ENCODE results near the gene METTL18.

METTL18 gene

GRCh38 chr1:169779150-169779549, 15.6 kb downstream of the METTL18 start:
- no peak overlapping the region for H3K4me3 ChIP-seq (ENCODE audit: insufficient read depth, low read length, poor library complexity, severe bottlenecking)
- H3K9ac ChIP-seq (ENCODE audit: low read length): no peak overlapping the region
- no peak overlapping the region for H2AFZ ChIP-seq (ENCODE audit: low read depth, low read length, severe bottlenecking)
- H3K36me3 ChIP-seq (ENCODE audit: low read length): no peaks in the 10 kb centered on the region
- H3K79me2 ChIP-seq (ENCODE audit: insufficient read depth, low read length): no peaks in the 10 kb centered on the region
- H3K9me2 ChIP-seq (replicated peaks; ENCODE audit: insufficient read depth, low read length): no peaks in the 10 kb centered on the region
- H3K4me2 ChIP-seq (ENCODE audit: low read depth, low read length, poor library complexity, severe bottlenecking): no peak overlapping the region
- TF ChIP-seq EZH2phosphoT487 (conservative IDR thresholded peaks at IDR 0.05; ENCODE audit: low read length) (no peak), CTCF (IDR thresholded peaks at IDR 0.05; ENCODE audit: insufficient read depth, low read length, poor library complexity, severe bottlenecking) (no peak)
- H4K20me1 ChIP-seq (ENCODE audit: low read depth, low read length): no peaks in the 10 kb centered on the region
- no peak overlapping the region for H3K27ac ChIP-seq (ENCODE audit: low read depth, low read length)
- no peaks in the 10 kb centered on the region for H3F3A ChIP-seq (ENCODE audit: insufficient read depth)
- H3K27me3 ChIP-seq (ENCODE audit: low read length): no peaks in the 10 kb centered on the region
- H3K9me3 ChIP-seq (ENCODE audit: insufficient read depth, low read length): no peaks in the 10 kb centered on the region

DNA sequence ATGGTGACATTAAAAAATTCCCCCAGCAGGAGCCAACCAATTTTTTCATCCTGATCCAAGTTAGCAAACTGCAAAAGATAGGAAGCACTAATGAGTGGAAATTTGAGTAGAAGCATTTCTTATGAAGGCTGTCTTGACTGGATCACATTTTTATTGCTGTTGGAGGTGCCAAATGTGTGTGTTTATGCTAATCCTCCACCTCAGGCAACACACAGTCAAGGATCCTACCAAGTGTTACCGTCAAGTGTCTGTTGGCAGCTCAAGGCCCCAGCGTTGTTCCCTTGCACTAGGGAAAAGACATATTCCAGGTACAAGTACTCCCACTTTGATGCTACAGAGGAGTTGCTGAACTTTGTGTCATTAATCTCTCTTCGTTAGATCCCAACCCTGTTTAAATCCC, 18.3 kb downstream of the METTL18 start:
- H2AFZ ChIP-seq (ENCODE audit: low read depth, low read length, severe bottlenecking): no peak overlapping the region
- H4K20me1 ChIP-seq (ENCODE audit: low read depth, low read length): no peaks in the 10 kb centered on the region
- no peak overlapping the region for H3K4me2 ChIP-seq (ENCODE audit: low read depth, low read length, poor library complexity, severe bottlenecking)
- no peak overlapping the region for H3K4me3 ChIP-seq (ENCODE audit: insufficient read depth, low read length, poor library complexity, severe bottlenecking)
- H3K9ac ChIP-seq (ENCODE audit: low read length): no peak overlapping the region
- TF ChIP-seq EZH2phosphoT487 (conservative IDR thresholded peaks at IDR 0.05; ENCODE audit: low read length) (no peak), CTCF (IDR thresholded peaks at IDR 0.05; ENCODE audit: insufficient read depth, low read length, poor library complexity, severe bottlenecking) (no peak)
- no peaks in the 10 kb centered on the region for H3K9me2 ChIP-seq (replicated peaks; ENCODE audit: insufficient read depth, low read length)
- no peaks in the 10 kb centered on the region for H3F3A ChIP-seq (ENCODE audit: insufficient read depth)
- no peaks in the 10 kb centered on the region for H3K36me3 ChIP-seq (ENCODE audit: low read length)
- H3K79me2 ChIP-seq (ENCODE audit: insufficient read depth, low read length): no peaks in the 10 kb centered on the region
- H3K27me3 ChIP-seq (ENCODE audit: low read length): no peaks in the 10 kb centered on the region
- H3K27ac ChIP-seq (ENCODE audit: low read depth, low read length): no peak overlapping the region
- H3K9me3 ChIP-seq (ENCODE audit: insufficient read depth, low read length): no peaks in the 10 kb centered on the region

DNA sequence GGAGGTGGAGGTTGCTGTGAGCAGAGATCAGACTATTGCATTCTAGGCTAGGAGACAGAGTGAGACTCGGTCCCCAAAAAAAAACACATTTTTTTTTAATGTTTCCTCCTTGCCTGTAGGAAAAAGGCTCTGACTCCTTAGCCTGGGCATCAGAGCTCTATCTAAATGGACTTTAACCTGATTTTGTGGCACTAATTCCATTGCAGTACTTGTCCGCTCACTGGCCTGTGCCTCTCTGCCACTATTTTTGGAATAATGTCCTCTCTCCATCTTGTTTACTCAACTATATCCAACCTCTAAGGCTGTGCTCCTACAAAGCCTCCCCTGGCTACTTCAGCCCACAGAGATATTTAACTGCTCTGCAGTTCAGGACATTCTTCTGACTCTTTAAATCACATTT, 26.5 kb downstream of the METTL18 start:
- no peaks in the 10 kb centered on the region for H3K9me2 ChIP-seq (replicated peaks; ENCODE audit: insufficient read depth, low read length)
- no peak overlapping the region for H2AFZ ChIP-seq (ENCODE audit: low read depth, low read length, severe bottlenecking)
- H3K36me3 ChIP-seq (ENCODE audit: low read length): no peaks in the 10 kb centered on the region
- no peak overlapping the region for H3K27ac ChIP-seq (ENCODE audit: low read depth, low read length)
- no peaks in the 10 kb centered on the region for H3F3A ChIP-seq (ENCODE audit: insufficient read depth)
- H3K9ac ChIP-seq (ENCODE audit: low read length): no peak overlapping the region
- no peaks in the 10 kb centered on the region for H3K27me3 ChIP-seq (ENCODE audit: low read length)
- H4K20me1 ChIP-seq (ENCODE audit: low read depth, low read length): no peaks in the 10 kb centered on the region
- H3K4me2 ChIP-seq (ENCODE audit: low read depth, low read length, poor library complexity, severe bottlenecking): no peak overlapping the region
- no peak for TF ChIP-seq EZH2phosphoT487 (conservative IDR thresholded peaks at IDR 0.05; ENCODE audit: low read length)
- no peak for TF ChIP-seq CTCF (IDR thresholded peaks at IDR 0.05; ENCODE audit: insufficient read depth, low read length, poor library complexity, severe bottlenecking)
- H3K79me2 ChIP-seq (ENCODE audit: insufficient read depth, low read length): no peaks in the 10 kb centered on the region
- no peak overlapping the region for H3K4me3 ChIP-seq (ENCODE audit: insufficient read depth, low read length, poor library complexity, severe bottlenecking)
- H3K9me3 ChIP-seq (ENCODE audit: insufficient read depth, low read length): no peaks in the 10 kb centered on the region
